GM21381 (cell line): Measurements from ENCODE around the gene CAMK2A.
"Not testable (repeated sequence)": the region's sequence is repeated elsewhere in the genome, so short reads cannot be mapped to it uniquely, and the experiment has no call there.

Experiments used
- ATAC-seq: cut with Tn5 transposase; IDR thresholded peaks from one replicate; pipeline ENCODE4 v1.9.1; 2021; ENCODE audit warnings: mild to moderate bottlenecking, moderate library complexity; ENCODE audit not compliant: unreplicated experiment

The CAMK2A gene

GRCh38 chr5:150255659-150256409, 33.7 kb downstream of the CAMK2A start:
- ATAC-seq = no peak

DNA sequence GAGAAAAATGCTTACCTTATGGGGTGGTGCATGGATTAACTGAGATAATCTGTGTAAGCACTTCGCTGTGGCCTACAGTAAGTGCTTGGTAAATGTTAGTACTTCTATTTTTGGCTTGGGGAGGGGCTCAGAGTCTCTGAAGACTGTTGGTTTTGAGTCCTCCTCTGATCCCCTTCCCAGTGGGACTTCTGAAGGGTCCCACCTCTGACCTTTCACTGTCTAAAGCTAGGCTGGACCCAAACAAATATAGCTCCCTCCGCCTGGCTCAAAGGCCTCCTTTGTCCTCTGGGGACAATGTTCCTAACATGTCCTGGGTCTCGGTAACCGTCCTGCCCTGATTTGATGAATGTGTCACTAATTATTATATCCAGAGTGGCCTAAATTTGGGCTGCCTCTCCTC, 34.8 kb downstream of the CAMK2A start:
- no peak for ATAC-seq

- ATAC-seq = no peak
Measured at GRCh38 chr5:150254363-150254762, 35.2 kb downstream of the CAMK2A start.

- no peak for ATAC-seq
Measured at GRCh38 chr5:150253416-150254208, 36.0 kb downstream of the CAMK2A start.

DNA sequence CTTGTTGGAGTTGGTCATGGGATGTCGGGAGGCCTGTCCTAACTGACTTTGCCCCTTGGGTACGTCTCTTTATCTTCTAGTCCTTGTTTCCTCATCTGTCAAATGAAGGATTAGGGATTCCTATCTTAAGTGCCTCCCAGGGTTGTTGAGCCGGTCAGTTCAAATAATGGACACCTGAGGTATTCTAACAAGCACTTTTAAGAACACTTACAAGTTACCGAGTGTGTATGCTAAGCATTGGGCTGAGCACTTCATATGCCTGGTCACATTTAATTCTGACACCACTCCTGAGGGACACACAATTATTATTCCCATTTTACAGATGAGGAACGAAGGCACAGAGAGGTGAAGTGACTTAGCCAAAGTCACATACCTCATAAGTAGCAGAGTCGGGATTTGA, 37.1 kb downstream of the CAMK2A start:
- no peak for ATAC-seq

DNA sequence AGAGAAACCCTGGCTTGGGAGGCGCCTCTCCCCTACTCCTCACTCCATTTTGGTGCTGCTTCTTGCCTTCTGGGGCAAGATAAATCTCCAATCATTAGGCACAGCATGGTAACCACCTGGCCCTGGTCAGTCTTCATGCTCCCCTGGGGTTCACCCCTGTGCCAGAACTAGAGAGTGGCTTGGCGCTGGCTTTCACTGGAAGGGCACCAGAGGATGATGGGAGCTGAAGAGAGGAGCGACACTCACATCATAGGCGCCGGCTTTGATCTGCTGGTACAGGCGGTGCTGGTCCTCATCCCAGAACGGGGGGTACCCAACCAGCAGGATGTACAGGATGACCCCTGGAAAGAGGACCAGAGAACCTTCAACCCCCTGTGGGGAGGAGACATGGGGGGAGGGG, 38.1 kb downstream of the CAMK2A start:
- no peak for ATAC-seq

- ATAC-seq = no peak
Measured at GRCh38 chr5:150249744-150250143, 39.8 kb downstream of the CAMK2A start.

DNA sequence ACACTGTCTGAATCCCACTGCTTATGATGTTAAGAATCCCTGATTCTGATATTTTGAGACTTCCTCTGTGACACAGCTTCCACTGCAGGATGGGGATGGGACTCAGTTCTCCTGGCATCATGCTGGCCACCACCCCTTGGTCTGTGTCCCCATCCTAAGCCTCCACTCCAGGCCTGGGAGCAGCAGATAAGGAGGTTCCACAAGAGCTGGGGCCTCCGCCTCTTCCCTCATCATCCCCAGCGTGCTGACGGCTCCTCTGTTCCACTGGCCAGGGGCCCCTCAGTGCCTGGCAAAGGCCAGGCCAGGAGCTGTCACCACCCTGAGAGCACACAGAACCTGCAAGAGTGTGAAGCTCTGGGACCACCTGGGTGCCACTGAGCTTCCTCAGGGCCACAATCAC, 40.6 kb downstream of the CAMK2A start:
- no peak for ATAC-seq

DNA sequence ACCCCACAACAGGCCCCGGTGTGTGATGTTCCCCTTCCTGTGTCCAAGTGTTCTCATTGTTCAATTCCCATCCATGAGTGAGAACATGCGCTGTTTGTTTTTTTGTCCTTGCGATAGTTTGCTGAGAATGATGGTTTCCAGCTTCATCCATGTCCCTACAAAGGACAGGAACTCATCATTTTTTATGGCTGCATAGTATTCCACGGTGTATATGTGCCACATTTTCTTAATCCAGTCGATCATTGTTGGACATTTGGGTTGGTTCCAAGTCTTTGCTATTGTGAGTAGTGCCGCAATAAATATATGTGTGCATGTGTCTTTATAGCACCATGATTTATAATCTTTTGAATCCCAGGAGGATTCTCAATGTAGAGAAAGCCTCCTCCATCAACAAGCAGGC, 41.1 kb downstream of the CAMK2A start:
- ATAC-seq = not testable (repeated sequence)

GRCh38 chr5:150247726-150248125, 41.8 kb downstream of the CAMK2A start:
- no peak for ATAC-seq

- no peak for ATAC-seq
Measured at GRCh38 chr5:150246835-150247234, 42.7 kb downstream of the CAMK2A start.

DNA sequence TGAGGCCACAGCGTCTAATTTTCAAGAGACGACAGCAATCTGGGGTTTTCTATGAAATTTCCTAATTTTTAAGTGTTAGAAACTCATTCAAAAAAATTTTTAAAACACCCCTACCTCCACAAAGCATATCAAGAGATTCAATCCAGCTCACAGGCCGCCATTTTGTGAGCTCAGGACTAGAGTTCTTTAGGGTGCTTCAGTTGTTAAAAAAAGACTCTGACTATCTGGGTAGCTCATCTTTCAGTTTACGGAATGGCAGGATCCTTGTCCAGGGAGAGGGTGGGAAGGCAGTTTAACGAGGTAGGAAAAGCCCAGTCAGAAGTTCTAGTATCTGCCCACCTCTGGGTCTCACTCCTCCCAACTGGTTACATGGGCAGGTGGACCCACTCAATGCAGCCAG, 43.1 kb downstream of the CAMK2A start:
- no peak for ATAC-seq

- ATAC-seq = no peak
Measured at GRCh38 chr5:150245808-150246207, 43.8 kb downstream of the CAMK2A start.

GRCh38 chr5:150245111-150245789, 44.3 kb downstream of the CAMK2A start:
- no peak for ATAC-seq

GRCh38 chr5:150244209-150244608, 45.4 kb downstream of the CAMK2A start:
- ATAC-seq = no peak

DNA sequence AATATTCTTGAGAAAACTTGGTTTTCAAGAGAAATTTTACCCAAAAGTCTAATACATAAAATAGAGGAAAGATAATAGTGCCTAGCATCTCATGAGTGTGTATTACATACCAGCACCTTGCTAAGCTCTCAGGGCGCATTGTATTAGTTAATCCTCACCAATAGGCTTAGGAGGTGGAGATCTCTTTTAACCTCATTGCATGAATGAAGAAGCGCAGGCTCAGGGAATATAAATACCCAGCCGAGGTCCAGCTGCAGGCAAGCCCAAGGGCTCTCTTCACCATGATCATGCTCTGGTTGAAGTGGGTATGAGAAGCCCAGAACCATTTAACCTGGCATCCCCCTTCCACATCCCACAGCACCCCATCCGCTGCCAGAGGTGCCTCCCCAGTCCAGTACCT, 46.0 kb downstream of the CAMK2A start:
- ATAC-seq = no peak

GRCh38 chr5:150242251-150242894, 47.2 kb downstream of the CAMK2A start:
- no peak for ATAC-seq

DNA sequence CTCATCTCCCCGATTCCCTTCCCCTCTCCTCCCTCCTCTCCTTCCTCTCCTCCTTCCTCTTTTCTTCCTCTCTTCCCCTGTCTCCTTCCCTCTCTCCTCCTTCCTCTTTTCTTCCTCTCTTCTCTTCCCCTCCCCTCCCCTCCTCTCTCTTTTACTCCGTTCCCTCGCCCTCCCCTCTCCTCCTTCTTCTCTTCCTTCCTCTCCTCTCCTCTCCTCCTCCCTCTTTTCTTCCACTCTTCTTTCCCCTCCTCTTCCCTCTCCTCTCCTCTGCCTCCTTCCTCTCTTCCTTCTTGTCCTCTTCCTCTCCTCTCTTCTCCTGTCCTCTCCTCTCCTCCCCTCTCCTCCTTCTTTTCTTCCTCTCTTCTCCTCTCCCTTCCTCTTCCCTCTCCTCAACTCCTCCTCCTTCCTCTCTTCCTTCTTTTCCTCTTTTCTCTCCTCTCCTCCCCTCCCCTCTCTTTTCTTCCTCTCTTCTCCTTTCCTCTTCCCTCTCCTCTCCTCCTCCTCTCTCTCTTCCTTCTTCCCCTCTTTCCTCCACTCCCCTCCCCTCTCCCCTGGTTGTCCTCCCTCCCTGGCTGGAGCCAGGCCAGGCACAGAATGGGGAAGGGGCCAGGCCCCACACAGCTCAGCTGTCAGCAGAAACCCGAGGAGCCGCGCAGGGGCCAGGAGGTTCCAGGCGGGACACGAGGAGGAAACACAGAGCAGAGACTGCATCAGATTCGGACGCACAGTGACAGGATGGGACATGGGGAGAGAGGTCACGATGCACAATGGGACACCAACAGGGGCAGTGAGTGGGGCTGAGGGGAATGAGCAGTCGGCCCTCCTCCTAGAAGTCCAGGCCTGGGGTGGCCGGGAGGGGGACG, 48.0 kb downstream of the CAMK2A start:
- no peak for ATAC-seq

DNA sequence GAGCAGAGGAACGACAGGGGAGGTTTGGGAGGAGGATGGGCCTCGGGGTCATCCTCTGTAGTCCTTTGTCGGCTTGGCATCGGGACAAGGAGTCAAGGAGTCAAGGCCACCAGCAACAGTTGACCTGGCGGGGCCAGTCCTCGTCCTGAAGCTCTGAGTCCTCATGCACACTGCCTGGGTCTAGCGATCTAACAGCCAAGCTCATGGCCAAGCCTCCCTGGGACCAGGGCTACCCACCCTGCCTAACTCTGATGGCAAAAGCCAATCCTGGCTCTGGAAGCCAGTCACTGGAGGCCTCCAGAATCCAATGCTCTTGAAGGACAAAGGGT, 49.8 kb downstream of the CAMK2A start:
- ATAC-seq = no peak

DNA sequence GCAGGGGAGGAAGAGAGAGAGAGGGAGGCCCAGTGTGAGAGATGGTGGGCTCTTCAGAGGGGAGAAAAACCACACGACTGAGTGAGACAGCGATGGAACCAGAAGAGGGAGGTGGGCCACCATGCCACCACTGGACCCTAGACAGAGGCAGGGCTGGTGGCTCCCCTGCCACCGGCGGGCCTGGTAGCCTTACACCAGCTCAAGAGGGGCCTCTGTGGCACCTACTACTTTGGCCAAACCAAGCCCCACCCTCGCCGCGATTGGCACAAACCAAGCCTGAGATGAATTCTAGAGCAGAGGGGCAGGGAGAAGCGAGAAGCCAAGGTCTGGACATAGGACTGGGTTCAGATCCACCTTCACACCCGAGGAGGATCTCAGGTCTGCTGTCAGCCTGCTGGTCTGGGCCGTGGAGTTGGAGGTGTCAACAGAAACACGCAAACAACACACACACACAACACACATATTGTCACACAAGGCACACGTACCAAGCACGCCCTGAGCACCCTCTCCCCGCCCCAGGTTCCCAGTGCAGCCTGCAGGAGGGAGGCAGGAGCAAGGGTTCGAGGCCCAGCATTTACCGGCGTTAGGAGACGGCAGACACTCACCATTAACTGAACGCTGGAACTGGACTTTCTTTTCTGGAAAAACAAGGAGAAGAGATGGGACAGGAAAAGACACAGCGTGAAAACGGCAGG, 50.3 kb downstream of the CAMK2A start:
- no peak for ATAC-seq
